Stimulated activated CD8-positive, alpha-beta memory T cell treated with anti-CD3 and anti-CD28 coated beads, Interleukin-15, amount 100 ng/mL, for 1 hour (primary cell): ENCODE measurements around the gene GNPNAT1.
"Not testable (repeated sequence)": the region's sequence is repeated elsewhere in the genome, so short reads cannot be mapped to it uniquely, and the experiment has no call there.

ENCODE experiments used
- DNase-seq: peaks from one replicate; pipeline ENCODE4 v3.0.0-alpha.2; 2020; ENCODE audit warnings: low read depth

Gene GNPNAT1

GRCh38 chr14:52729585-52729924 lies 61.9 kb downstream of the GNPNAT1 start:
- no peak for DNase-seq

DNA sequence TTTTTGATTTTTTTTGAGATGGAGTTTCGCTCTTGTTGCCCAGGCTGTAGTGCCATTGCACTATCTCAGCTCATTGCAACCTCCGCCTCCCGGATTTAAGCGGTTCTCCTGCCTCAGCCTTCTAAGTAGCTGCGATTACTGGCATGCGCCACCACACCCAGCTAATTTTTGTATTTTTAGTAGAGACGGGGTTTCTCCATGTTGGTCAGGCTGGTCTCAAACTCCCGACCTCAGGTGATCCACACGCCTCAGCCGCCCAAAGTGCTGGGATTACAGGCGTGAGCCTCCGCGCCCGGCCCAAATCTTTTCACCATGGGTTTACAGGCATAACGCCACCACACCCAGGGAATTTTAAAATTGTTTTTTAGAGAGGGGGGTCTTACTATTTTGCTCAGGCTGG lies 62.4 kb downstream of the GNPNAT1 start:
- not testable (repeated sequence) for DNase-seq

GRCh38 chr14:52727509-52727908 lies 63.9 kb downstream of the GNPNAT1 start:
- DNase-seq, result not testable (repeated sequence)
